Mesendoderm (in vitro differentiated cells): ENCODE data around the gene PRSS56.
"Not testable (repeated sequence)": the region's sequence is repeated elsewhere in the genome, so short reads cannot be mapped to it uniquely, and the experiment has no call there.

Experiments used
- DNase-seq: peaks from one replicate; pipeline ENCODE4 v3.0.0; 2013
- H2AK5ac ChIP-seq: 2 replicates; pipeline ENCODE4 v1.6.1; 2013; ENCODE audit warnings: low read length, inconsistent platforms
- H2BK120ac ChIP-seq: 2 replicates; pipeline ENCODE4 v1.6.1; 2013; ENCODE audit warnings: low read depth, mild to moderate bottlenecking, low read length, moderate library complexity, mixed read lengths
- H2BK15ac ChIP-seq: replicated peaks from 2 replicates; pipeline ENCODE4 v1.6.1; 2013; ENCODE audit warnings: low read depth, mild to moderate bottlenecking, moderate library complexity
- H2BK5ac ChIP-seq: 2 replicates; pipeline ENCODE4 v1.6.1; 2013; ENCODE audit warnings: low read length, inconsistent platforms
- H3K18ac ChIP-seq: 2 replicates; pipeline ENCODE4 v1.6.1; 2013; ENCODE audit warnings: mild to moderate bottlenecking, low read length, mixed read lengths
- H3K23ac ChIP-seq: one replicate; pipeline ENCODE4 v1.6.1; 2013; ENCODE audit warnings: low read length
- H3K27ac ChIP-seq: 2 replicates; pipeline ENCODE4 v1.5.1; 2013; ENCODE audit warnings: low read depth, mild to moderate bottlenecking, inconsistent platforms, low read length, moderate library complexity
- H3K27me3 ChIP-seq: 2 replicates; pipeline ENCODE4 v1.6.1; 2013; ENCODE audit warnings: low read length, control low read depth, mild to moderate bottlenecking, inconsistent platforms; ENCODE audit not compliant: insufficient read depth, poor library complexity
- H3K36me3 ChIP-seq: 2 replicates; pipeline ENCODE4 v1.6.1; 2013; ENCODE audit warnings: low read length, inconsistent platforms; ENCODE audit not compliant: control insufficient read depth, insufficient read depth
- H3K4ac ChIP-seq: one replicate; pipeline ENCODE4 v1.6.1; 2013; ENCODE audit warnings: low read depth, mild to moderate bottlenecking, low read length, moderate library complexity
- H3K4me1 ChIP-seq: 2 replicates; pipeline ENCODE4 v1.6.1; 2013; ENCODE audit warnings: low read depth, low read length, inconsistent platforms; ENCODE audit not compliant: control insufficient read depth
- H3K4me2 ChIP-seq: 2 replicates; pipeline ENCODE4 v1.6.1; 2013; ENCODE audit warnings: low read length
- H3K4me3 ChIP-seq: 2 replicates; pipeline ENCODE4 v1.5.1; 2013; ENCODE audit warnings: mild to moderate bottlenecking, low read length
- H3K56ac ChIP-seq: one replicate; pipeline ENCODE4 v1.6.1; 2013; ENCODE audit warnings: low read length
- H3K79me1 ChIP-seq: 2 replicates; pipeline ENCODE4 v1.6.1; 2013; ENCODE audit warnings: low read length, inconsistent platforms
- H3K79me2 ChIP-seq: 2 replicates; pipeline ENCODE4 v1.6.1; 2013; ENCODE audit warnings: mild to moderate bottlenecking, low read length; ENCODE audit not compliant: control insufficient read depth, insufficient read depth
- H3K9ac ChIP-seq: 2 replicates; pipeline ENCODE4 v1.6.1; 2013; ENCODE audit warnings: low read length, inconsistent platforms
- H4K5ac ChIP-seq: one replicate; pipeline ENCODE4 v1.6.1; 2013; ENCODE audit warnings: low read length
- H4K8ac ChIP-seq: one replicate; pipeline ENCODE4 v1.6.1; 2013; ENCODE audit warnings: low read depth, mild to moderate bottlenecking, control low read depth, low read length, moderate library complexity
- WGBS: extraction: QIAGEN DNeasy Blood & Tissue Kit; methylation state at CpG from one replicate; pipeline ENCODE4 v1.1.7; 2013; ENCODE audit warnings: low lambda C conversion rate, missing lambda C conversion rate; ENCODE audit not compliant: insufficient coverage; ENCODE audit errors: extremely low coverage; 5-methylcytosine and 5-hydroxymethylcytosine counted together

Gene PRSS56

GRCh38 chr2:232528746-232529460 is 8.7 kb downstream of the PRSS56 start:
- Histone ChIP-seq H3K27ac (no peak overlapping the region), H2BK15ac (no peak overlapping the region), H3K4me2 (no peak overlapping the region), H3K9ac (no peak overlapping the region), H3K4me1 (no peaks in the 10 kb centered on the region), H3K4ac (no peak overlapping the region), H4K5ac (no peak overlapping the region), H2BK120ac (no peak overlapping the region), H2BK5ac (no peak overlapping the region), H3K36me3 (no peaks in the 10 kb centered on the region), H2AK5ac (no peak overlapping the region), H3K27me3 (peaks cover under 1% of the 10 kb centered on the region), H3K56ac (no peak overlapping the region), H3K79me1 (no peaks in the 10 kb centered on the region), H4K8ac (no peak overlapping the region), H3K4me3 (no peak overlapping the region), H3K79me2 (no peaks in the 10 kb centered on the region), H3K18ac (no peak overlapping the region), H3K23ac (no peak overlapping the region)
- WGBS: no CpG with 5 or more reads among the region's 11 CpGs
- DNase-seq: no peak

DNA sequence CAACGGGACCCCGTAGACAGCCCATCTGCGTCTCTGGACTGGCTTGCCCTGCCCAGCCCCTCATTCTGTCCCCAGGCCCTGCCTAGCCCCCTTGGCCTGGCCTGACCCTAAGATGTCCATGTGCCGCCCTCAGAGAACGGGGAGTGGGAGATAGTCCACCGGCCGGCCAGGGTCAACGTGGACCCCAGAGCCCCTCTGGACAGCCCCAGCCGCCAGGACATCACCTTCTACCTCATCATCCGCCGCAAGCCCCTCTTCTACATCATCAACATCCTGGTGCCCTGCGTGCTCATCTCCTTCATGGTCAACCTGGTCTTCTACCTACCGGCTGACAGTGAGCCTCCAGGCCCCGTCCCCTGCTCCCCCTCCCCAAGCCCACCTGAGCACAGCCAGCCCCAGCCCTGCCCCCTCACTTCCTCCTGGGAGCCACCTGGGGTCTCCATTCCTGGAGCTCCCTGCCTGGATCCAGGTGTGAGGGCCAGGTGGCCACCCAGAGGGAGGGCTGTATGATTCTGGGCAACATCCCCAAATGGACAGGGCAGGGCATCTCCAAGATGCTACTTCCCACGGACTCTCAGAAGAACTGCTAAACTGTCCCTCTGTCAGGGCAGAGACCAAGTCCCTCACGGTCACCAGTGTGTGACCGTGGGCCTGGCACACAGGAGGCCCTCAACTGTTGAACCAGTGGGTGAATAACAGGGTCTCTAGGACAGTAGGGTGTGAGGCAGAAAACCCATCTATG is 9.8 kb downstream of the PRSS56 start:
- Histone ChIP-seq H3K4me3 (no peak overlapping the region), H2BK5ac (no peak overlapping the region), H4K5ac (no peak overlapping the region), H3K9ac (no peak overlapping the region), H3K23ac (no peak overlapping the region), H3K36me3 (no peaks in the 10 kb centered on the region), H4K8ac (no peak overlapping the region), H2BK15ac (no peak overlapping the region), H2AK5ac (no peak overlapping the region), H3K18ac (no peak overlapping the region), H3K27ac (no peak overlapping the region), H3K27me3 (no peaks in the 10 kb centered on the region), H3K4me1 (no peaks in the 10 kb centered on the region), H3K79me1 (no peaks in the 10 kb centered on the region), H3K79me2 (no peaks in the 10 kb centered on the region), H2BK120ac (no peak overlapping the region), H3K4me2 (no peak overlapping the region), H3K4ac (no peak overlapping the region), H3K56ac (no peak overlapping the region)
- no CpG with 5 or more reads among the region's 17 CpGs for WGBS
- no peak for DNase-seq

DNA sequence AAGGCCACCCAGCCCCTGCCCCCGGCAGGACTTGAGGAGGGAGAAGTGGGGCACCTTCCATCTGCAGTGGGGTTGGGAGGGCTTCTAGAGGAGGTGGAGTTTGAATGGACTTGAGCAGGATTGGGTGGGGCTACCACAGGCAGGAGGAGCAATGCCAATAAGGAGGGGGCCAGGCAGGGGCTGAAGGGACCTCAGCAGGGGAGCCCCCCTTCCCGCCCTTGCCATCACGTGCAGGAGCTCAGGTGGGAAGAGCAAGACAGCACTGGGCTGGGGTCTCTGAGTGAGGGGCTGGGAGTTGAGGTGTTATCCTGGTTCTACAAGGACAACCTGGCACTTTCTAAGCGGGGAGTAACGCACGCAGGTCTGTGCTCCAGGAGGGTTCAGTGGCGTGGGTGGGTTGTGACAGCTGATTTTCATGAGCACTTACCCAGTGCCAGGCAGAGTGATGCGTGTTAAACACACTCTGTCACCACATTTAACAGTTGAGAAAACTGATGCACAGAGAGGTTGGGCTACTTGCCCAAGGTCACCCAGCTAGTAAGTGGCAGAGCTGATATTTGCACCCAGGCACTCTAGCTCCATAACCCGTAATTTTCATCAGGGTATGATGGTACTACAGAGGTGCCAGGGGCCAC is 10.6 kb downstream of the PRSS56 start:
- H3K4me2 ChIP-seq: no peak overlapping the region
- WGBS: no CpG with 5 or more reads among the region's 9 CpGs
- no peaks in the 10 kb centered on the region for H3K4me1 ChIP-seq
- no peak for DNase-seq
- H3K79me2 ChIP-seq: no peaks in the 10 kb centered on the region
- H2BK5ac ChIP-seq: no peak overlapping the region
- no peak overlapping the region for H3K18ac ChIP-seq
- H3K56ac ChIP-seq: no peak overlapping the region
- H3K27ac ChIP-seq: no peak overlapping the region
- no peak overlapping the region for H3K4me3 ChIP-seq
- H2AK5ac ChIP-seq: no peak overlapping the region
- H2BK120ac ChIP-seq: no peak overlapping the region
- no peaks in the 10 kb centered on the region for H3K27me3 ChIP-seq
- H4K8ac ChIP-seq: no peak overlapping the region
- no peaks in the 10 kb centered on the region for H3K36me3 ChIP-seq
- no peak overlapping the region for H3K23ac ChIP-seq
- no peak overlapping the region for H4K5ac ChIP-seq
- no peak overlapping the region for H2BK15ac ChIP-seq
- no peak overlapping the region for H3K9ac ChIP-seq
- H3K79me1 ChIP-seq: no peaks in the 10 kb centered on the region
- H3K4ac ChIP-seq: no peak overlapping the region

GRCh38 chr2:232532419-232532818 is 12.2 kb downstream of the PRSS56 start:
- Histone ChIP-seq H2BK5ac (no peak overlapping the region), H3K23ac (no peak overlapping the region), H3K27me3 (no peaks in the 10 kb centered on the region), H4K8ac (no peak overlapping the region), H2AK5ac (no peak overlapping the region), H3K79me2 (no peaks in the 10 kb centered on the region), H3K79me1 (no peaks in the 10 kb centered on the region), H2BK120ac (no peak overlapping the region), H2BK15ac (no peak overlapping the region), H3K4me3 (no peak overlapping the region), H3K4ac (no peak overlapping the region), H3K4me1 (no peaks in the 10 kb centered on the region), H3K56ac (no peak overlapping the region), H3K9ac (no peak overlapping the region), H3K36me3 (no peaks in the 10 kb centered on the region), H4K5ac (no peak overlapping the region), H3K27ac (no peak overlapping the region), H3K4me2 (no peak overlapping the region), H3K18ac (no peak overlapping the region)
- no peak for DNase-seq
- WGBS: no CpG with 5 or more reads among the region's 9 CpGs

- not testable (repeated sequence) for H3K9ac ChIP-seq, H3K27ac ChIP-seq, H3K79me2 ChIP-seq, H2BK120ac ChIP-seq, H3K56ac ChIP-seq, H3K18ac ChIP-seq, H3K79me1 ChIP-seq, H2AK5ac ChIP-seq, H3K36me3 ChIP-seq, H4K8ac ChIP-seq, DNase-seq, H3K4me1 ChIP-seq, H2BK15ac ChIP-seq, H3K4me2 ChIP-seq, H3K4me3 ChIP-seq, H2BK5ac ChIP-seq, H4K5ac ChIP-seq, H3K4ac ChIP-seq, H3K27me3 ChIP-seq, H3K23ac ChIP-seq
- no CpG with 5 or more reads among the region's 7 CpGs for WGBS
Observed at GRCh38 chr2:232532821-232533220, 12.6 kb downstream of the PRSS56 start.
